Measurements from ENCODE around the gene FILIP1.

The FILIP1 gene

GRCh38 chr6:75381877-75382633 is 111.5 kb downstream of the FILIP1 start:
- DNase-seq (ENCODE audit: low spot score), result peak; percentile 36

GRCh38 chr6:75379536-75379935 is 114.1 kb downstream of the FILIP1 start:
- DNase-seq (ENCODE audit: low spot score), result no peak

GRCh38 chr6:75378101-75378500 is 115.5 kb downstream of the FILIP1 start:
- DNase-seq (ENCODE audit: low spot score), result no peak

GRCh38 chr6:75377386-75377785 is 116.2 kb downstream of the FILIP1 start:
- no peak for DNase-seq (ENCODE audit: low spot score)

GRCh38 chr6:75376347-75377024 is 117.1 kb downstream of the FILIP1 start:
- DNase-seq (ENCODE audit: low spot score), result peak; percentile 18

- DNase-seq (ENCODE audit: low spot score), result no peak
Observed at GRCh38 chr6:75374961-75375400, 118.6 kb downstream of the FILIP1 start.

GRCh38 chr6:75372884-75373283 is 120.7 kb downstream of the FILIP1 start:
- no peak for DNase-seq (ENCODE audit: low spot score)

- no peak for DNase-seq (ENCODE audit: low spot score)
Observed at GRCh38 chr6:75370011-75370410, 123.6 kb downstream of the FILIP1 start.

- DNase-seq (ENCODE audit: low spot score), result no peak
Observed at GRCh38 chr6:75368864-75369402, 124.7 kb downstream of the FILIP1 start.

- no peak for DNase-seq (ENCODE audit: low spot score)
Observed at GRCh38 chr6:75368151-75368779, 125.3 kb downstream of the FILIP1 start.

GRCh38 chr6:75363304-75363703 is 130.3 kb downstream of the FILIP1 start:
- no peak for DNase-seq (ENCODE audit: low spot score)

GRCh38 chr6:75353644-75354043 is 140.0 kb downstream of the FILIP1 start:
- DNase-seq (ENCODE audit: low spot score), result no peak

GRCh38 chr6:75351570-75351969 is 142.0 kb downstream of the FILIP1 start:
- no peak for DNase-seq (ENCODE audit: low spot score)

- no peak for DNase-seq (ENCODE audit: low spot score)
Observed at GRCh38 chr6:75350808-75351207, 142.8 kb downstream of the FILIP1 start.

GRCh38 chr6:75350156-75350555 is 143.4 kb downstream of the FILIP1 start:
- DNase-seq (ENCODE audit: low spot score), result no peak

- DNase-seq (ENCODE audit: low spot score), result no peak
Observed at GRCh38 chr6:75349262-75349984, 144.2 kb downstream of the FILIP1 start.

GRCh38 chr6:75348882-75349261 is 144.7 kb downstream of the FILIP1 start:
- DNase-seq (ENCODE audit: low spot score), result no peak

GRCh38 chr6:75347898-75348610 is 145.5 kb downstream of the FILIP1 start:
- DNase-seq (ENCODE audit: low spot score), result no peak

- DNase-seq (ENCODE audit: low spot score), result no peak
Observed at GRCh38 chr6:75345413-75345812, 148.2 kb downstream of the FILIP1 start.

GRCh38 chr6:75344455-75344854 is 149.1 kb downstream of the FILIP1 start:
- DNase-seq (ENCODE audit: low spot score), result no peak

GRCh38 chr6:75344021-75344420 is 149.6 kb downstream of the FILIP1 start:
- DNase-seq (ENCODE audit: low spot score), result no peak
